HG03378 (cell line): ENCODE results near the gene C4orf50.

ENCODE experiments used
- ATAC-seq: cut with Tn5 transposase; IDR thresholded peaks from one replicate; pipeline ENCODE4 v1.9.1; 2021; ENCODE audit warnings: mild to moderate bottlenecking, moderate library complexity; ENCODE audit not compliant: unreplicated experiment

Gene C4orf50

GRCh38 chr4:5894266-5894665 lies 124.0 kb downstream of the C4orf50 start:
- no peak for ATAC-seq

- no peak for ATAC-seq
Measured at GRCh38 chr4:5893591-5893990, 124.6 kb downstream of the C4orf50 start.

GRCh38 chr4:5893004-5893580 lies 125.1 kb downstream of the C4orf50 start, which contains the start of gene CRMP1:
TSS of gene CRMP1 (minus strand) at chr4:5893086. CDS start at chr4:5892969, 117 bp downstream.
- ATAC-seq, result no peak

- ATAC-seq, result no peak
Measured at GRCh38 chr4:5892323-5893003, 125.8 kb downstream of the C4orf50 start.

GRCh38 chr4:5891563-5892322 lies 126.5 kb downstream of the C4orf50 start:
- no peak for ATAC-seq

- no peak for ATAC-seq
Measured at GRCh38 chr4:5890063-5890727, 128.0 kb downstream of the C4orf50 start.

- ATAC-seq, result no peak
Measured at GRCh38 chr4:5889002-5889696, 129.1 kb downstream of the C4orf50 start.

- ATAC-seq, result no peak
Measured at GRCh38 chr4:5888222-5889001, 129.8 kb downstream of the C4orf50 start.

GRCh38 chr4:5887361-5888221 lies 130.6 kb downstream of the C4orf50 start:
- no peak for ATAC-seq

- ATAC-seq, result no peak
Measured at GRCh38 chr4:5887011-5887360, 131.2 kb downstream of the C4orf50 start.

- ATAC-seq, result no peak
Measured at GRCh38 chr4:5885733-5886132, 132.5 kb downstream of the C4orf50 start.

- no peak for ATAC-seq
Measured at GRCh38 chr4:5884796-5885195, 133.4 kb downstream of the C4orf50 start.

- ATAC-seq, result no peak
Measured at GRCh38 chr4:5883916-5884315, 134.3 kb downstream of the C4orf50 start.

GRCh38 chr4:5882947-5883346 lies 135.3 kb downstream of the C4orf50 start:
- no peak for ATAC-seq

GRCh38 chr4:5881340-5881739 lies 136.9 kb downstream of the C4orf50 start:
- no peak for ATAC-seq

- ATAC-seq, result no peak
Measured at GRCh38 chr4:5878359-5878758, 139.9 kb downstream of the C4orf50 start.

GRCh38 chr4:5877392-5877791 lies 140.8 kb downstream of the C4orf50 start:
- ATAC-seq, result no peak

- ATAC-seq, result no peak
Measured at GRCh38 chr4:5874811-5875449, 143.3 kb downstream of the C4orf50 start.

GRCh38 chr4:5870701-5871100 lies 147.5 kb downstream of the C4orf50 start:
- ATAC-seq, result no peak
